Right kidney (tissue), 1 donor: ENCODE data around the gene RNF166.

ENCODE experiments used
- DNase-seq: peaks from one replicate; pipeline ENCODE4 v3.0.0-alpha.2; 2016

Gene RNF166

GRCh38 chr16:88724855-88725555 is 18.8 kb upstream of the RNF166 start:
- no peak for DNase-seq

GRCh38 chr16:88723911-88724310 is 17.7 kb upstream of the RNF166 start:
- no peak for DNase-seq

GRCh38 chr16:88723507-88723887 is 17.3 kb upstream of the RNF166 start:
- DNase-seq = no peak

- no peak for DNase-seq
Observed at GRCh38 chr16:88722784-88723506, 16.7 kb upstream of the RNF166 start.

- DNase-seq = no peak
Observed at GRCh38 chr16:88721815-88722755, 15.9 kb upstream of the RNF166 start.

- no peak for DNase-seq
Observed at GRCh38 chr16:88721236-88721635, 15.0 kb upstream of the RNF166 start.

GRCh38 chr16:88720396-88720970 is 14.3 kb upstream of the RNF166 start:
- DNase-seq = no peak

GRCh38 chr16:88719933-88720296 is 13.7 kb upstream of the RNF166 start:
- no peak for DNase-seq

- DNase-seq = no peak
Observed at GRCh38 chr16:88719267-88719932, 13.2 kb upstream of the RNF166 start.

- DNase-seq = no peak
Observed at GRCh38 chr16:88718178-88718577, 12.0 kb upstream of the RNF166 start.

GRCh38 chr16:88716601-88717001 is 10.4 kb upstream of the RNF166 start:
- DNase-seq = no peak

GRCh38 chr16:88716201-88716600 is 10.0 kb upstream of the RNF166 start:
- no peak for DNase-seq

GRCh38 chr16:88715312-88716190 is 9.3 kb upstream of the RNF166 start:
- no peak for DNase-seq

- DNase-seq = no peak
Observed at GRCh38 chr16:88714420-88715302, 8.5 kb upstream of the RNF166 start.

- no peak for DNase-seq
Observed at GRCh38 chr16:88713568-88714419, 7.6 kb upstream of the RNF166 start.

- DNase-seq = no peak
Observed at GRCh38 chr16:88713054-88713453, 6.8 kb upstream of the RNF166 start.

GRCh38 chr16:88712362-88712979 is 6.3 kb upstream of the RNF166 start:
- no peak for DNase-seq

GRCh38 chr16:88711750-88712340 is 5.6 kb upstream of the RNF166 start:
- DNase-seq = no peak
